Measurements from ENCODE around the gene MEGF10.

Gene MEGF10

GRCh38 chr5:127331890-127332649, 41.5 kb downstream of the MEGF10 start:
- no peak for DNase-seq

GRCh38 chr5:127333483-127333882, 42.9 kb downstream of the MEGF10 start:
- no peak for DNase-seq

GRCh38 chr5:127335381-127335780, 44.8 kb downstream of the MEGF10 start:
- DNase-seq = no peak

- no peak for DNase-seq
Measured at GRCh38 chr5:127337876-127338275, 47.3 kb downstream of the MEGF10 start.

GRCh38 chr5:127338501-127338900, 47.9 kb downstream of the MEGF10 start:
- no peak for DNase-seq

- DNase-seq = no peak
Measured at GRCh38 chr5:127340606-127341005, 50.0 kb downstream of the MEGF10 start.

- DNase-seq = no peak
Measured at GRCh38 chr5:127342364-127342763, 51.8 kb downstream of the MEGF10 start.

- DNase-seq = no peak
Measured at GRCh38 chr5:127343313-127343712, 52.7 kb downstream of the MEGF10 start.

- no peak for DNase-seq
Measured at GRCh38 chr5:127343866-127344265, 53.3 kb downstream of the MEGF10 start.

GRCh38 chr5:127344931-127345330, 54.3 kb downstream of the MEGF10 start:
- DNase-seq = no peak

GRCh38 chr5:127351418-127351817, 60.8 kb downstream of the MEGF10 start:
- DNase-seq = no peak

GRCh38 chr5:127352068-127352467, 61.5 kb downstream of the MEGF10 start:
- DNase-seq = no peak

- no peak for DNase-seq
Measured at GRCh38 chr5:127353327-127353726, 62.7 kb downstream of the MEGF10 start.

- no peak for DNase-seq
Measured at GRCh38 chr5:127353796-127354195, 63.2 kb downstream of the MEGF10 start.

- no peak for DNase-seq
Measured at GRCh38 chr5:127355337-127355736, 64.7 kb downstream of the MEGF10 start.

GRCh38 chr5:127358284-127358683, 67.7 kb downstream of the MEGF10 start:
- no peak for DNase-seq

GRCh38 chr5:127358740-127359139, 68.1 kb downstream of the MEGF10 start:
- no peak for DNase-seq

- DNase-seq = no peak
Measured at GRCh38 chr5:127359502-127359901, 68.9 kb downstream of the MEGF10 start.

GRCh38 chr5:127363403-127363802, 72.8 kb downstream of the MEGF10 start:
- DNase-seq = no peak

- DNase-seq = no peak
Measured at GRCh38 chr5:127367029-127367428, 76.4 kb downstream of the MEGF10 start.

- no peak for DNase-seq
Measured at GRCh38 chr5:127367946-127368465, 77.4 kb downstream of the MEGF10 start.

GRCh38 chr5:127369796-127370195, 79.2 kb downstream of the MEGF10 start:
- no peak for DNase-seq

GRCh38 chr5:127370631-127371030, 80.0 kb downstream of the MEGF10 start:
- no peak for DNase-seq

- no peak for DNase-seq
Measured at GRCh38 chr5:127373858-127374491, 83.4 kb downstream of the MEGF10 start.
